HepG2 (cell line): ENCODE results near the gene TMEM61. TPM values are rescaled to one million over a fixed set of nuclear protein-coding genes. Genes with fewer than 3 reads are reported as not detected.
"Not testable (repeated sequence)": the region's sequence is repeated elsewhere in the genome, so short reads cannot be mapped to it uniquely, and the experiment has no call there.

ENCODE experiments used
- ATAC-seq: fragments of 200-7000 bp; cut with Tn5 transposase; 3 replicates; pipeline ENCODE4 v1.9.1; 2020; ENCODE audit warnings: mild to moderate bottlenecking, moderate library complexity
- BruUV-seq: library from RNA; stranded (reverse); fragments of 400-500 nt; replicated peaks from 2 replicates; lab custom pipeline; 2021; lab: Mats Ljungman, UMichigan
- CTCF ChIA-PET: fragments of 300-600 bp; formaldehyde crosslinking; extraction: SDS; loops from one replicate; lab custom pipeline; 2021; ENCODE audit warnings: low total read pairs, inconsistent platforms, low intra/inter-chr PET ratio; lab: Yijun Ruan, JAX
- POLR2A ChIA-PET: fragments of 350-600 bp; sonication (Branson Sonifier 250); formaldehyde crosslinking; loops from one replicate; lab custom pipeline; 2020; ENCODE audit warnings: antibody characterized with exemption, inconsistent platforms; lab: Yijun Ruan, JAX
- DNase-seq: peaks from one replicate; pipeline ENCODE4 v3.0.0-alpha.2; 2015; ENCODE audit warnings: low spot score
- FAIRE-seq: peaks from 3 replicates; lab custom pipeline; 2011; peaks lifted over from hg19 to GRCh38; lab: Jason Lieb, UNC
- H2AFZ ChIP-seq: one replicate; pipeline ENCODE4 v1.6.1; 2011; ENCODE audit warnings: low read length, inconsistent platforms
- H3K27ac ChIP-seq: fragments of 300-600 bp; 3 replicates; pipeline ENCODE4 v1.8.0; 2011; ENCODE audit warnings: mixed run types, mild to moderate bottlenecking, mixed read lengths, low read length, inconsistent platforms; ENCODE audit not compliant: insufficient read depth; ENCODE audit errors: extremely low read length
- H3K27me3 ChIP-seq, 2 experiments: fragments of 200-600 bp in 1 of 2; 2 replicates in 1 of 2; 3 replicates in 1 of 2; pipeline versions ENCODE4 v1.6.0 to v1.8.0; 2011; ENCODE audit warnings: low read length in 2 of 2, mild to moderate bottlenecking in 2 of 2, moderate library complexity in 2 of 2, inconsistent platforms in 1 of 2; ENCODE audit not compliant: insufficient read depth in 2 of 2, control insufficient read depth in 1 of 2
- H3K36me3 ChIP-seq, 2 experiments: fragments of 200-600 bp in 1 of 2; replicated peaks in 1 of 2; 2 replicates in 1 of 2; 3 replicates in 1 of 2; pipeline versions ENCODE4 v1.5.1 to v1.8.0; 2011; ENCODE audit warnings: low read length in 2 of 2, inconsistent platforms in 1 of 2; ENCODE audit not compliant: insufficient read depth in 2 of 2, control insufficient read depth in 1 of 2
- H3K4me1 ChIP-seq: 2 replicates; pipeline ENCODE4 v1.5.1; 2012; ENCODE audit warnings: low read length, inconsistent platforms; ENCODE audit not compliant: insufficient read depth
- H3K4me2 ChIP-seq: 2 replicates; pipeline ENCODE4 v1.6.0; 2011; ENCODE audit warnings: low read depth, low read length, inconsistent platforms
- H3K4me3 ChIP-seq, 3 experiments: fragments of 200-600 bp in 1 of 3; sonication (generic), shearing (Covaris generic) in 1 of 3; replicated peaks in 1 of 3; 2 replicates each; pipeline ENCODE4 v1.5.1; 2011 to 2016; ENCODE audit warnings: low read length in 3 of 3, inconsistent platforms in 2 of 3, low read depth in 2 of 3, mild to moderate bottlenecking in 2 of 3, control low read depth in 1 of 3, mixed read lengths in 1 of 3; ENCODE audit not compliant: insufficient read depth in 1 of 3
- H3K79me2 ChIP-seq: one replicate; pipeline ENCODE4 v1.6.1; 2011; ENCODE audit warnings: low read length, inconsistent platforms; ENCODE audit not compliant: insufficient read depth
- H3K9ac ChIP-seq: 2 replicates; pipeline ENCODE4 v1.6.0; 2011; ENCODE audit warnings: mild to moderate bottlenecking, low read depth, low read length, inconsistent platforms; ENCODE audit not compliant: insufficient read depth
- H3K9me3 ChIP-seq: 2 replicates; pipeline ENCODE4 v1.5.1; 2012; ENCODE audit warnings: mild to moderate bottlenecking, low read length
- H4K20me1 ChIP-seq: 2 replicates; pipeline ENCODE4 v1.6.0; 2011; ENCODE audit warnings: inconsistent platforms, mild to moderate bottlenecking, low read length, moderate library complexity; ENCODE audit not compliant: insufficient read depth
- EZH2 ChIP-seq: conservative IDR thresholded peaks from 2 replicates; pipeline ENCODE4 v1.6.1; 2012; ENCODE audit warnings: mild to moderate bottlenecking, low read depth, low read length, moderate library complexity
- GPN1 ChIP-seq: sonication (generic); formaldehyde crosslinking; IDR thresholded peaks from 2 replicates; pipeline ENCODE4 v1.5.1; 2020; ENCODE audit warnings: missing genetic modification reagents, borderline replicate concordance
- LCORL ChIP-seq, 2 experiments: fragments of 450-650 bp in 1 of 2; sonication (generic) in 1 of 2; formaldehyde crosslinking in 1 of 2; IDR thresholded peaks; 2 replicates each; pipeline versions ENCODE4 v1.5.0 to v1.6.1; 2017 to 2020; ENCODE audit warnings: antibody characterized with exemption in 1 of 2, missing genetic modification reagents in 1 of 2
- SP1 ChIP-seq, 2 experiments: fragments of 450-650 bp in 1 of 2; sonication (generic) in 1 of 2; formaldehyde crosslinking in 1 of 2; IDR thresholded peaks; 2 replicates each; pipeline versions ENCODE4 v1.4.0 to v1.6.1; 2016 to 2020; ENCODE audit warnings: missing genetic modification reagents in 1 of 2
- ZNF350 ChIP-seq: sonication (generic); formaldehyde crosslinking; IDR thresholded peaks from 2 replicates; pipeline ENCODE4 v1.4.0; 2020; ENCODE audit warnings: mild to moderate bottlenecking, low read depth, missing genetic modification reagents, borderline replicate concordance
- WGBS: methylation state at CpG from one replicate; pipeline ENCODE4 v1.1.6; 2017; ENCODE audit warnings: low lambda C conversion rate; 5-methylcytosine and 5-hydroxymethylcytosine counted together
- in situ Hi-C: cut with HindIII; loops from 2 replicates; pipeline ENCODE4 v1.10.0; 2017; ENCODE audit warnings: low pct_unique_long_range_greater_than_20kb; ENCODE audit not compliant: extremely low pct_ligation_motif_present
- intact Hi-C: fragments of 100-400 bp; cut with micrococcal nuclease; formaldehyde crosslinking; loops from one replicate; pipeline ENCODE4 v1.10.0; 2022; ENCODE audit not compliant: unreplicated experiment
- polyA plus RNA-seq, 8 experiments: library from polyadenylated mRNA; depleted of rRNA in 3 of 8; stranded (reverse) in 7 of 8; unstranded in 1 of 8; fragments of >200 nt; fragmentation: Illumina TruSeq in 4 of 8; extraction: Trizol in 4 of 8; gene quantifications; 2 replicates each; pipeline versions ENCODE4 v1.2.1 to v1.2.3, GENCODE V29; 2011 to 2016; ENCODE audit warnings: low read depth in 4 of 8, missing spikeins in 1 of 8, mixed read lengths in 1 of 8; ENCODE audit not compliant: insufficient read depth in 1 of 8
- total RNA-seq, 5 experiments: library from RNA; depleted of rRNA; stranded (reverse); fragments of >200 nt; fragmentation: Illumina TruSeq; extraction: Trizol; gene quantifications; 2 replicates each; pipeline ENCODE4 v1.2.3, GENCODE V29; 2016; ENCODE audit warnings: low read depth in 1 of 5
- TF ChIP-seq, protein P1 (sequence below): IDR thresholded peaks from 2 replicates; pipeline ENCODE4 v1.6.1; 2018; ENCODE audit warnings: missing genetic modification reagents, mild to moderate bottlenecking, missing compliant biosample characterization

Gene TMEM61
- total and polyA plus RNA-seq, 2 of the 13 experiments (the other 11 are each of a cell fraction or from before 2014, with no cell fraction given): not detected

DNA sequence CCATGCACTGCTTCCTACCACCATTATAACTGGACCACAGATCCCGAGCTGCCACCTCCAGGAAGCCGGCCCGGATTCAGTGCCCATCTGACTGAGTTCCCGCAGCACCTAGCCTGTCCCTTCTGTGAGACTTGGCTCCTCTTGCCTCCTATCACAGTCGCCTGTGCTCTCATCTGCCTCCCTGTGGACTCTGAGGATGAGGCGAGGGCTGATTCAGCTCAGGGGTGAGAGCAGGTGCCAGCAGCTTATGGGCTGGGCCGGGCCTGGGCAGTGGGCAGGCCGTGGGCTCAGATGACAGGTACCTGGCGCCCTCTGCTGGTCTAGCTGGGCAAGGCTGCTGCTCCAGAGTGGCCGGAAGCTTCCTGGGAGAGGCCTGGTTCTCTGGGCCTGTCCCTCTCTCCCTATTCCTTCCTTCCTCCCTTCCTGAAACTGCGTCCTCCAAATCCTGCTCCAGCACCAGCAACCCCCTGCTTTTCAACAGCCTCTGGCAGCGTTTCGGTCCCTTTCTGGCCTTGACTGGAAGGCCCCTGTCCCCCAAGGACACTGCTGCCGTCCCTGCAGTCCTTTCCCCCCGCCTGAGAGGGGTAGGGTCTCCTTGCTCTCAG is 41.6 kb downstream of the TMEM61 start (continued):
- TF ChIP-seq EZH2 (no peak), GPN1 (CRISPR knock-in tag) (no peak), SP1 (IDR thresholded peaks at IDR 0.05) (no peak), SP1 (CRISPR knock-in tag; IDR thresholded peaks at IDR 0.05) (peak; percentile 63), LCORL (IDR thresholded peaks at IDR 0.05) (no peak), LCORL (CRISPR knock-in tag; IDR thresholded peaks at IDR 0.05) (peak; percentile 60; the same call in 1 of the 2 replicates), ZNF350 (CRISPR knock-in tag) (peak; percentile 59; the same call in 1 of the 2 replicates)
- TF ChIP-seq, protein P1, sequence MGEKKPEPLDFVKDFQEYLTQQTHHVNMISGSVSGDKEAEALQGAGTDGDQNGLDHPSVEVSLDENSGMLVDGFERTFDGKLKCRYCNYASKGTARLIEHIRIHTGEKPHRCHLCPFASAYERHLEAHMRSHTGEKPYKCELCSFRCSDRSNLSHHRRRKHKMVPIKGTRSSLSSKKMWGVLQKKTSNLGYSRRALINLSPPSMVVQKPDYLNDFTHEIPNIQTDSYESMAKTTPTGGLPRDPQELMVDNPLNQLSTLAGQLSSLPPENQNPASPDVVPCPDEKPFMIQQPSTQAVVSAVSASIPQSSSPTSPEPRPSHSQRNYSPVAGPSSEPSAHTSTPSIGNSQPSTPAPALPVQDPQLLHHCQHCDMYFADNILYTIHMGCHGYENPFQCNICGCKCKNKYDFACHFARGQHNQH (CRISPR knock-in tag): 0 out of 2 replicates have a peak, but pooled peaks have one; percentile 18

DNA sequence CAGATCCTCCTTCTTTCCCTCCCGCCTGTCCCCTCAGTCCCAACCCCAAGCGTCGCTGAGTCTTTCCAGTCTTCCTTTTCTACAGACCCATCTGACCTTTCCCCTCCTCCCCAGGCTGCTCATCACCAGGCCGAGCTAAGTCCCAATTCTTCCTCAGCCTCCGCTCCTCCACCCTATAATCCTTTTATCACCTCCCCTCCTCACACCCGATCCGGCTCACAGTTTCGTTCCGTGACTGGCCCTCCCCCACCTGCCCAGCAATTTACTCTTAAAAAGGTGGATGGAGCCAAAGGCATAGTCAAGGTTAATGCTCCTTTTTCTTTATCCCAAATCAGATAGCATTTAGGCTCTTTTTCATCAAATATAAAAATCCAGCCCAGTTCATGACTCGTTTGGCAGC is 43.7 kb downstream of the TMEM61 start:
- FAIRE-seq, H2AFZ ChIP-seq, H3K36me3 ChIP-seq, POLR2A ChIA-PET, BruUV-seq, H3K9me3 ChIP-seq, DNase-seq, H3K4me3 ChIP-seq, H4K20me1 ChIP-seq, CTCF ChIA-PET, ATAC-seq, H3K79me2 ChIP-seq, in situ Hi-C loops, H3K4me2 ChIP-seq, H3K9ac ChIP-seq, H3K27ac ChIP-seq: not testable (repeated sequence)
- Histone ChIP-seq H3K4me1 (peaks cover 11% of the 10 kb centered on the region), H3K27me3 (peaks cover 0 to 11% of the 10 kb centered on the region in 2 experiments; a peak in 2 of 5 replicates)
- intact Hi-C loops: loop anchor here (5.0 kb wide), 1 partner anchor 157 kb away; no protein-coding TSS in a partner anchor
- 52% methylated on average over 10 of the region's 10 CpGs for WGBS

DNA sequence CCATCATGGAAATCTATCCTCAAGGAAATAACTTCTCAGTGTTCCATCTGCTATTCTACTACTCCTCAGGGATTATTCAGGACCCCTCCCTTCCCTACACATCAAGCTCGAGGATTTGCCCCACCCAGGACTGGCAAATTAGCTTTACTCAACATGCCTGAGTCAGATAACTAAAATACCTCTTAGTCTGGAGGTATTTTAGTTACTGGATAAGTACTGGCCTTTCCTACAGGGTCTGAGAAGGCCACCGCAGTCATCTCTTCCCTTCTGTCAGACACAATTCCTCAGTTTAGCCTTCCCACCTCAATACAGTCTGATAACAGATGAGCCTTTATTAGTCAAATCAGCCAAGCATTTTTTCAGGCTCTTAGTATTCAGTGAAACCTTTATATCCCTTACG is 46.3 kb downstream of the TMEM61 start:
- FAIRE-seq, H3K4me3 ChIP-seq, H4K20me1 ChIP-seq, CTCF ChIA-PET, H3K4me2 ChIP-seq, POLR2A ChIA-PET, H3K36me3 ChIP-seq, BruUV-seq, H3K9ac ChIP-seq, DNase-seq, H3K79me2 ChIP-seq, H3K9me3 ChIP-seq, intact Hi-C loops, H2AFZ ChIP-seq, H3K4me1 ChIP-seq, ATAC-seq, in situ Hi-C loops, H3K27ac ChIP-seq: not testable (repeated sequence)
- WGBS: 47% methylated on average over 3 of the region's 3 CpGs
- H3K27me3 ChIP-seq: peaks cover 0 to 12% of the 10 kb centered on the region in 2 experiments; a peak in 2 of 5 replicates

DNA sequence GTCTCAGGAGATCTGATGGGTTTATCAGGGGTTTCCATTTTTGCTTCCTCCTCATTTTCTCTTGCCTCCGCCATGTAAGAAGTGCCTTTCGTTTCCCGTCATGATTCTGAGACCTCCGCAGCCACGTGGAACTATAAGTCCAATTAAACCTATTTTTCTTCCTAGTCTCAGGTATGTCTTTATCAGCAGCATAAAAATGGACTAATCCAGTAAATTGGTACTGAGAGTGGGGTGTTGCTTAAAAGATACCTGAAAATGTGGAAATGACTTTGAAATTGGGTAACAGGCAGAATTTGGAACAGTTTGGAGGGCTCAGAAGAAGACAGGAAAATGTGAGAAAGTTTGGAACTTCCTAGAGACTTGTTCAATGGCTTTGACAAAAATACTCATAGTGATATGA is 50.7 kb downstream of the TMEM61 start:
- H3K9me3 ChIP-seq, H3K36me3 ChIP-seq, H3K27ac ChIP-seq, BruUV-seq, H3K4me2 ChIP-seq, POLR2A ChIA-PET, intact Hi-C loops, CTCF ChIA-PET, H3K79me2 ChIP-seq, ATAC-seq, DNase-seq, H4K20me1 ChIP-seq, H3K4me3 ChIP-seq, in situ Hi-C loops, H2AFZ ChIP-seq, FAIRE-seq, H3K9ac ChIP-seq: not testable (repeated sequence)
- 95% methylated on average over 5 of the region's 5 CpGs for WGBS
- Histone ChIP-seq H3K27me3 (peaks cover 0 to 20% of the 10 kb centered on the region in 2 experiments; a peak in 3 of 5 replicates), H3K4me1 (peaks cover 41% of the 10 kb centered on the region)
